Activated CD8-positive, alpha-beta T cell treated with anti-CD3 and anti-CD28 coated beads for 36 hours (primary cell): ENCODE measurements around the gene CHRNB4. TPM values are rescaled to one million over a fixed set of nuclear protein-coding genes. Genes with fewer than 3 reads are reported as not detected.
"Not testable (repeated sequence)": the region's sequence is repeated elsewhere in the genome, so short reads cannot be mapped to it uniquely, and the experiment has no call there.

Experiments used
- ATAC-seq: fragments of 200-7000 bp; cut with Tn5 transposase; one replicate; pipeline ENCODE4 v1.10.0; 2021; ENCODE audit warnings: mild to moderate bottlenecking, moderate library complexity
- CTCF ChIA-PET: fragments of 350-600 bp; sonication (Branson Sonifier 250); formaldehyde crosslinking; loops from one replicate; lab custom pipeline; 2021; ENCODE audit warnings: antibody characterized with exemption; lab: Charles Lee
- POLR2A ChIA-PET: fragments of 350-600 bp; sonication (Branson Sonifier 250); formaldehyde crosslinking; loops from one replicate; lab custom pipeline; 2021; ENCODE audit warnings: antibody characterized with exemption; lab: Charles Lee
- DNase-seq: peaks from one replicate; pipeline ENCODE4 v3.0.0-alpha.2; 2020
- H3K27ac Mint-ChIP-seq: one replicate; pipeline ENCODE4 v1.8.0; 2021; ENCODE audit warnings: mild to moderate bottlenecking, mixed read lengths
- H3K27me3 Mint-ChIP-seq: one replicate; pipeline ENCODE4 v1.8.0; 2021; ENCODE audit warnings: mixed read lengths
- H3K36me3 Mint-ChIP-seq: one replicate; pipeline ENCODE4 v1.8.0; 2021; ENCODE audit warnings: low read depth, mixed read lengths
- H3K4me1 Mint-ChIP-seq: one replicate; pipeline ENCODE4 v1.8.0; 2021; ENCODE audit warnings: low read depth, mixed read lengths
- H3K4me3 Mint-ChIP-seq: one replicate; pipeline ENCODE4 v1.8.0; 2021; ENCODE audit warnings: mild to moderate bottlenecking, moderate library complexity, mixed read lengths
- H3K9me3 Mint-ChIP-seq: one replicate; pipeline ENCODE4 v1.8.0; 2021; ENCODE audit warnings: mixed read lengths
- intact Hi-C: fragments of 100-400 bp; cut with micrococcal nuclease; formaldehyde crosslinking; loops from one replicate; pipeline ENCODE4 v1.10.0; 2022
- total RNA-seq, 2 experiments: library from RNA; stranded (reverse); gene quantifications; one replicate each; pipeline ENCODE4 v1.2.3, GENCODE V29; 2021
- TF ChIP-seq, protein P1 (sequence below): fragments of 200-600 bp; IDR thresholded peaks from one replicate; pipeline ENCODE4 v1.8.0; 2022; ENCODE audit warnings: antibody characterized with exemption, mild to moderate bottlenecking

Gene CHRNB4
- total RNA-seq, 2 experiments from 2014 or later, result not detected

DNA sequence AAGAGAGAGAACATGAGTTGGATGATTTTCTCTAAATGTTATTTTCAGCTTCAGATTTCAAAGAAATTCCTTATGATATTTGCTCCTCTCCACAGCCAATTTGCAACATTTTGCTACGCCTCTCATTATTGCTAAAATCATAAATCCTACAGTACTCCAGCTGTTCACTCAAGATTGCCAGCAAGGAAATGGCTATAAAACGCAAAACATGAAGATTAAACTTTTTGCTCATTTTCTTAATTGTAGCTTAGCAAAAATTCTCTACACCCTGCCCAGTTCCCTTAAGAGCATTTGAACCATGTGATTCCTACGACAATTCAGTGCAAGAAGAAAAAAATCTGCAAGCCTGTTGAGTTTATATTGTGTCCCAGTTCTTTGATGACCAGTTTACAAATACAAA, 27.0 kb downstream of the CHRNB4 start:
- intact Hi-C loops, result no loop called here
- H3K27me3 Mint-ChIP-seq, result peaks cover 7% of the 10 kb centered on the region
- no peak overlapping the region for H3K27ac Mint-ChIP-seq
- TF ChIP-seq, protein P1, sequence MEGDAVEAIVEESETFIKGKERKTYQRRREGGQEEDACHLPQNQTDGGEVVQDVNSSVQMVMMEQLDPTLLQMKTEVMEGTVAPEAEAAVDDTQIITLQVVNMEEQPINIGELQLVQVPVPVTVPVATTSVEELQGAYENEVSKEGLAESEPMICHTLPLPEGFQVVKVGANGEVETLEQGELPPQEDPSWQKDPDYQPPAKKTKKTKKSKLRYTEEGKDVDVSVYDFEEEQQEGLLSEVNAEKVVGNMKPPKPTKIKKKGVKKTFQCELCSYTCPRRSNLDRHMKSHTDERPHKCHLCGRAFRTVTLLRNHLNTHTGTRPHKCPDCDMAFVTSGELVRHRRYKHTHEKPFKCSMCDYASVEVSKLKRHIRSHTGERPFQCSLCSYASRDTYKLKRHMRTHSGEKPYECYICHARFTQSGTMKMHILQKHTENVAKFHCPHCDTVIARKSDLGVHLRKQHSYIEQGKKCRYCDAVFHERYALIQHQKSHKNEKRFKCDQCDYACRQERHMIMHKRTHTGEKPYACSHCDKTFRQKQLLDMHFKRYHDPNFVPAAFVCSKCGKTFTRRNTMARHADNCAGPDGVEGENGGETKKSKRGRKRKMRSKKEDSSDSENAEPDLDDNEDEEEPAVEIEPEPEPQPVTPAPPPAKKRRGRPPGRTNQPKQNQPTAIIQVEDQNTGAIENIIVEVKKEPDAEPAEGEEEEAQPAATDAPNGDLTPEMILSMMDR, result no peak
- CTCF ChIA-PET, result interaction anchor here (3.5 kb wide), 1 partner anchor 95 kb away, joined by 22 read pairs; no protein-coding TSS in a partner anchor
- DNase-seq (no peak), ATAC-seq (no peak)
- no peaks in the 10 kb centered on the region for H3K36me3 Mint-ChIP-seq
- H3K4me1 Mint-ChIP-seq, result no peaks in the 10 kb centered on the region
- POLR2A ChIA-PET, result no interaction called here
- H3K4me3 Mint-ChIP-seq, result no peak overlapping the region
- H3K9me3 Mint-ChIP-seq, result no peaks in the 10 kb centered on the region

DNA sequence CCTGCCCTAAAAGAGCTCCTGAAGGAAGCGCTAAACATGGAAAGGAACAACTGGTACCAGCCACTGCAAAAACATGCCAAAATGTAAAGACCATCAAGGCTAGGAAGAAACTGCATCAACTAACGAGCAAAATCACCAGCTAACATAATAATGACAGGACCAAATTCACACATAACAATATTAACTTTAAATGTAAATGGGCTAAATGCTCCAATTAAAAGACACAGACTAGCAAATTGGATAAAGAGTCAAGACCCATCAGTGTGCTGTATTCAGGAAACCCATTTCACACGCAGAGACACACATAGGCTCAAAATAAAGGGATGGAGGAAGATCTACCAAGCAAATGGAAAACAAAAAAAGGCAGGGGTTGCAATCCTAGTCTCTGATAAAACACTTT, 31.5 kb downstream of the CHRNB4 start:
- H3K36me3 Mint-ChIP-seq, H3K27me3 Mint-ChIP-seq, H3K27ac Mint-ChIP-seq, H3K4me1 Mint-ChIP-seq, CTCF ChIA-PET, H3K4me3 Mint-ChIP-seq, ATAC-seq, DNase-seq, H3K9me3 Mint-ChIP-seq, POLR2A ChIA-PET, intact Hi-C loops: not testable (repeated sequence)

DNA sequence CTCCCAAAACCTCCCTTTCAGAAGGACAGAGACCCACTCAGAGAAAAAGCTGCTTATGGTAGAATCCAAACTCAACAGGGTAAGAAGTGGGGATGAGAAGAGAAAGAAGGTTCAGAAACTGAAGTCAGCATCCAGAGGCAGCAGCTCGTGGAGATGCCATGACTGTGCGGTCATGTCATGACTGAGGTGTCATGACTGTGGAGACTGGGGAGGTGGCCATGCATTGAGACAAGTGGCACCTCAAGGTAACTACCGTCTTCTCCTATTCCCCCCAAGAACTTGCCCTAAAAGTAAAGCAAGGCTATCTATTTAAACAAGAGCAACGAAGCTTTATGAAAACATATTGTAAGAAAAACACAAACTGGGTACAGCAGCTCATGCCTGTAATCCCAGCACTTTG, 35.3 kb downstream of the CHRNB4 start:
- peaks cover 7% of the 10 kb centered on the region for H3K27me3 Mint-ChIP-seq

DNA sequence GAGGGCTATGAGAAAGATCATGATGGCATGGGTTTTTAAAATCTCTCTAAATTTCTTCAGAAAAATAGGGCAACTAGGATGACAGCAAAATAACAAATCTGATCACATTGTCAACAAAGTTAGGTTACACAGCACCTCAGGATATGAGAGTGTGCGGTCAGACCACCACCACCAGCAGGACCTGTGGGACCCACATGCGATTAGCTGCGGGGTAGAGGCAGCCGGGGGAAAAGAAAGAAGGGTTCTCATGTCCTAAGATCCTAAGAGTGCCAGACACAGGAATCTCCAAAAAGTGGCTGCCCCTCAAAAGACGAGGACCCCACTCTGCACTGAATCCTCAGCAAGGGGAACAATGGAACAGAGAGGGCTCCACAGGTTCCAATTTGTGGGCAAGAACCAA, 35.8 kb downstream of the CHRNB4 start:
- H3K27me3 Mint-ChIP-seq, result peaks cover 7% of the 10 kb centered on the region
- TF ChIP-seq, protein P1, result no peak
- ChIA-PET POLR2A (no interaction called here), CTCF (interaction anchor here (0.9 kb wide), 1 partner anchor 14 kb away, joined by 3 read pairs; no protein-coding TSS in a partner anchor)
- H3K27ac Mint-ChIP-seq, result no peak overlapping the region
- no peak for ATAC-seq
- H3K4me3 Mint-ChIP-seq, result no peak overlapping the region
- no peak for DNase-seq
- no peaks in the 10 kb centered on the region for H3K36me3 Mint-ChIP-seq
- intact Hi-C loops, result no loop called here
- H3K9me3 Mint-ChIP-seq, result no peaks in the 10 kb centered on the region
- no peaks in the 10 kb centered on the region for H3K4me1 Mint-ChIP-seq

More for the DNA sequence above, 35.3 kb downstream of the CHRNB4 start:
- no peak for ATAC-seq
- ChIA-PET CTCF (no interaction called here), POLR2A (no interaction called here)
- intact Hi-C loops, result no loop called here
- Mint-ChIP-seq H3K36me3 (no peaks in the 10 kb centered on the region), H3K4me3 (no peak overlapping the region), H3K4me1 (no peaks in the 10 kb centered on the region), H3K9me3 (no peaks in the 10 kb centered on the region), H3K27ac (no peak overlapping the region)
- no peak for DNase-seq
- TF ChIP-seq, protein P1, result no peak

DNA sequence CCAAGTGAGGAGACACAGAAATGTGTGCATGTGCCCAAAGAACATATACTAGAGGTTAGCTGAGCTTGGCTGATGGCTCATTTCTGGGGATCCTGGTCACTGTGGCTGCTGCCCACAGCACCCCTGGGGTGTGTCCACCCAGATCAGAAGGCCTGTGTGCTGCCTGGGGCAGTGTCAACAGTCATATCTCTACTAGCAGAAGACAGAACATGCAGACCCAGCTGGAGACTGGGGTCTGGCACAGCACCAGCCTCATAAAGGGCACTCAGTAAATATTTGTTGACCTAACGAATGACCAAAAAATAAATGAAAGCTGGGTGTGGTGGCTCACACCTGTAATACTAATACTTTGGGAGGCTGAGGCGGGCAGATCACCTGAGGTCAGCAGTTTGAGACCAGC, 36.6 kb downstream of the CHRNB4 start:
- no peak for ATAC-seq
- Mint-ChIP-seq H3K27ac (no peak overlapping the region), H3K27me3 (peaks cover 7% of the 10 kb centered on the region), H3K9me3 (no peaks in the 10 kb centered on the region), H3K36me3 (no peaks in the 10 kb centered on the region), H3K4me1 (no peaks in the 10 kb centered on the region), H3K4me3 (no peak overlapping the region)
- intact Hi-C loops, result no loop called here
- TF ChIP-seq, protein P1, result no peak
- ChIA-PET POLR2A (interaction anchor here (0.6 kb wide), 1 partner anchor 91 kb away, joined by 3 read pairs; no protein-coding TSS in a partner anchor), CTCF (interaction anchor here (0.9 kb wide), 1 partner anchor 15 kb away, joined by 3 read pairs; no protein-coding TSS in a partner anchor)
- DNase-seq, result no peak
